Activated CD4-positive, alpha-beta memory T cell treated with anti-CD3 and anti-CD28 coated beads for 36 hours (primary cell): Measurements from ENCODE around the gene SCYL1. TPM values are rescaled to one million over a fixed set of nuclear protein-coding genes. Genes with fewer than 3 reads are reported as not detected.

Experiments used
- CTCF ChIA-PET: fragments of 350-600 bp; sonication (Branson Sonifier 250); formaldehyde crosslinking; loops from one replicate; lab custom pipeline; 2021; ENCODE audit warnings: antibody characterized with exemption, inconsistent platforms; lab: Charles Lee
- POLR2A ChIA-PET: fragments of 350-600 bp; sonication (Branson Sonifier 250); formaldehyde crosslinking; loops from one replicate; lab custom pipeline; 2021; ENCODE audit warnings: antibody characterized with exemption; lab: Charles Lee
- DNase-seq: peaks from one replicate; pipeline ENCODE4 v3.0.0-alpha.2; 2020
- H3K27ac Mint-ChIP-seq: one replicate; pipeline ENCODE4 v1.8.0; 2021; ENCODE audit warnings: mixed read lengths
- H3K27me3 Mint-ChIP-seq: one replicate; pipeline ENCODE4 v1.8.0; 2021; ENCODE audit warnings: mixed read lengths
- H3K36me3 Mint-ChIP-seq: one replicate; pipeline ENCODE4 v1.8.0; 2021; ENCODE audit warnings: mixed read lengths
- H3K4me1 Mint-ChIP-seq: one replicate; pipeline ENCODE4 v1.8.0; 2021; ENCODE audit warnings: low read depth, mixed read lengths
- H3K4me3 Mint-ChIP-seq: one replicate; pipeline ENCODE4 v1.8.0; 2021; ENCODE audit warnings: mild to moderate bottlenecking, mixed read lengths
- H3K9me3 Mint-ChIP-seq: one replicate; pipeline ENCODE4 v1.8.0; 2021; ENCODE audit warnings: mixed read lengths
- intact Hi-C: fragments of 100-400 bp; cut with micrococcal nuclease; formaldehyde crosslinking; loops from one replicate; pipeline ENCODE4 v1.15.1; 2023
- total RNA-seq, 2 experiments: library from RNA; stranded (reverse); gene quantifications; one replicate each; pipeline ENCODE4 v1.2.3, GENCODE V29; 2021

The SCYL1 gene
- total RNA-seq, 2 experiments from 2014 or later = 67.8 to 69.8 TPM

- no peaks in the 10 kb centered on the region for H3K9me3 Mint-ChIP-seq
- no peaks in the 10 kb centered on the region for H3K36me3 Mint-ChIP-seq
- peak overlapping the region; percentile 84 for H3K4me3 Mint-ChIP-seq
- intact Hi-C loops = loop anchor here (1.0 to 2.0 kb wide), 3 partner anchors 9 to 17 kb away; no protein-coding TSS in a partner anchor
- ChIA-PET POLR2A (interaction anchor here (1.1 to 1.4 kb wide), 2 partner anchors 8 to 10 kb away, joined by 3 to 4 read pairs; no protein-coding TSS in a partner anchor), CTCF (interaction anchor here (0.8 to 2.1 kb wide), 4 partner anchors 14 to 170 kb away, joined by 3 to 16 read pairs (median 7); partner anchors contain the start of genes FAM89B and ZNRD2)
- peak; percentile 43 for DNase-seq
- H3K4me1 Mint-ChIP-seq = peaks cover 60% of the 10 kb centered on the region
- no peaks in the 10 kb centered on the region for H3K27me3 Mint-ChIP-seq
- H3K27ac Mint-ChIP-seq = peak overlapping the region; percentile 84
Observed at GRCh38 chr11:65557280-65558001, 32.6 kb downstream of the SCYL1 start.

- ChIA-PET POLR2A (interaction anchor here (1.1 to 3.5 kb wide), 4 partner anchors 11 to 59 kb away, joined by 3 to 28 read pairs (median 4); partner anchors contain the start of genes EHBP1L1, MALAT1 and ZNRD2), CTCF (interaction anchor here (1.0 to 2.5 kb wide), 4 partner anchors 14 to 35 kb away, joined by 7 to 21 read pairs (median 12); partner anchors contain the start of gene FAM89B)
- Mint-ChIP-seq H3K9me3 (no peaks in the 10 kb centered on the region), H3K36me3 (no peaks in the 10 kb centered on the region), H3K4me3 (peak within 1 kb of the TSS; percentile 84), H3K27ac (peak within 1 kb of the TSS; percentile 84), H3K27me3 (no peaks in the 10 kb centered on the region), H3K4me1 (peaks cover 57% of the 10 kb centered on the region)
- intact Hi-C loops = loop anchor here (1.0 kb wide), 1 partner anchor 8 kb away; no protein-coding TSS in a partner anchor
- DNase-seq = peak; percentile 62
Observed at GRCh38 chr11:65558002-65558929, 33.4 kb downstream of the SCYL1 start, which contains the start of gene LTBP3. Gene LTBP3 (minus strand): TSS chr11:65558359. CDS start chr11:65557959, 400 bp downstream.

GRCh38 chr11:65558930-65559509, 34.1 kb downstream of the SCYL1 start:
- H3K4me3 Mint-ChIP-seq = peak overlapping the region; percentile 57
- POLR2A ChIA-PET = interaction anchor here (1.3 to 3.5 kb wide), 3 partner anchors 11 to 60 kb away, joined by 3 to 28 read pairs (median 6); partner anchors contain the start of genes EHBP1L1, MALAT1 and ZNRD2
- H3K36me3 Mint-ChIP-seq = no peaks in the 10 kb centered on the region
- no peak for DNase-seq
- H3K4me1 Mint-ChIP-seq = peaks cover 59% of the 10 kb centered on the region
- no peaks in the 10 kb centered on the region for H3K9me3 Mint-ChIP-seq
- H3K27ac Mint-ChIP-seq = peak overlapping the region; percentile 81
- H3K27me3 Mint-ChIP-seq = no peaks in the 10 kb centered on the region
- intact Hi-C loops = loop anchor here (1.0 kb wide), 1 partner anchor 7 kb away; no protein-coding TSS in a partner anchor
- CTCF ChIA-PET = interaction anchor here (1.0 to 2.5 kb wide), 5 partner anchors 12 to 35 kb away, joined by 3 to 21 read pairs (median 7); partner anchors contain the start of gene FAM89B

- peaks cover 55% of the 10 kb centered on the region for H3K4me1 Mint-ChIP-seq
- intact Hi-C loops = no loop called here
- H3K4me3 Mint-ChIP-seq = peak overlapping the region; percentile 16
- no peaks in the 10 kb centered on the region for H3K27me3 Mint-ChIP-seq
- no peaks in the 10 kb centered on the region for H3K36me3 Mint-ChIP-seq
- CTCF ChIA-PET = interaction anchor here (1.2 to 2.5 kb wide), 4 partner anchors 12 to 34 kb away, joined by 3 to 21 read pairs (median 6); partner anchors contain the start of gene FAM89B
- peak overlapping the region; percentile 81 for H3K27ac Mint-ChIP-seq
- H3K9me3 Mint-ChIP-seq = no peaks in the 10 kb centered on the region
- DNase-seq = peak; percentile 56
- POLR2A ChIA-PET = interaction anchor here (1.3 to 3.5 kb wide), 3 partner anchors 11 to 61 kb away, joined by 3 to 28 read pairs (median 6); partner anchors contain the start of genes EHBP1L1, MALAT1 and ZNRD2
Observed at GRCh38 chr11:65559535-65559934, 34.7 kb downstream of the SCYL1 start.

GRCh38 chr11:65559951-65560537, 35.2 kb downstream of the SCYL1 start:
- Mint-ChIP-seq H3K27ac (peak overlapping the region; percentile 50), H3K9me3 (no peaks in the 10 kb centered on the region), H3K4me1 (peaks cover 53% of the 10 kb centered on the region), H3K36me3 (no peaks in the 10 kb centered on the region), H3K4me3 (peak overlapping the region; percentile 10), H3K27me3 (no peaks in the 10 kb centered on the region)
- intact Hi-C loops = no loop called here
- ChIA-PET POLR2A (interaction anchor here (1.3 to 3.5 kb wide), 4 partner anchors 10 to 61 kb away, joined by 3 to 28 read pairs (median 6); partner anchors contain the start of genes EHBP1L1, MALAT1 and ZNRD2), CTCF (interaction anchor here (1.2 to 2.5 kb wide), 4 partner anchors 12 to 34 kb away, joined by 3 to 21 read pairs (median 6); partner anchors contain the start of gene FAM89B)
- no peak for DNase-seq

- Mint-ChIP-seq H3K27ac (peak overlapping the region; percentile 50), H3K4me1 (peaks cover 53% of the 10 kb centered on the region), H3K4me3 (peak overlapping the region; percentile 10), H3K27me3 (no peaks in the 10 kb centered on the region), H3K9me3 (no peaks in the 10 kb centered on the region), H3K36me3 (no peaks in the 10 kb centered on the region)
- DNase-seq = no peak
- intact Hi-C loops = no loop called here
- CTCF ChIA-PET = interaction anchor here (0.7 to 7.7 kb wide), 7 partner anchors 9 to 65 kb away, joined by 3 to 50 read pairs (median 5); partner anchors contain the start of gene FAM89B
- POLR2A ChIA-PET = interaction anchor here (2.0 to 3.5 kb wide), 2 partner anchors 9 to 14 kb away, joined by 5 to 28 read pairs; partner anchors contain the start of gene ZNRD2
Observed at GRCh38 chr11:65560555-65561418, 35.9 kb downstream of the SCYL1 start.

- Mint-ChIP-seq H3K4me3 (no peak overlapping the region), H3K27ac (no peak overlapping the region), H3K9me3 (no peaks in the 10 kb centered on the region), H3K4me1 (peaks cover 53% of the 10 kb centered on the region), H3K36me3 (no peaks in the 10 kb centered on the region), H3K27me3 (no peaks in the 10 kb centered on the region)
- ChIA-PET POLR2A (interaction anchor here (2.0 kb wide), 1 partner anchor 15 kb away, joined by 5 read pairs; no protein-coding TSS in a partner anchor), CTCF (interaction anchor here (0.6 to 7.7 kb wide), 5 partner anchors 10 to 64 kb away, joined by 3 to 50 read pairs (median 3); partner anchors contain the start of gene EHBP1L1)
- no peak for DNase-seq
- intact Hi-C loops = no loop called here
Observed at GRCh38 chr11:65562020-65562419, 37.1 kb downstream of the SCYL1 start.

GRCh38 chr11:65562788-65563187, 37.9 kb downstream of the SCYL1 start:
- Mint-ChIP-seq H3K27ac (peak overlapping the region; percentile 33), H3K4me1 (peaks cover 50% of the 10 kb centered on the region), H3K9me3 (no peaks in the 10 kb centered on the region), H3K36me3 (no peaks in the 10 kb centered on the region), H3K4me3 (no peak overlapping the region), H3K27me3 (no peaks in the 10 kb centered on the region)
- peak; percentile 43 for DNase-seq
- ChIA-PET CTCF (interaction anchor here (0.9 to 7.7 kb wide), 2 partner anchors 13 to 21 kb away, joined by 3 to 50 read pairs; partner anchors contain the start of gene EHBP1L1), POLR2A (no interaction called here)
- intact Hi-C loops = no loop called here

- H3K27me3 Mint-ChIP-seq = no peaks in the 10 kb centered on the region
- H3K9me3 Mint-ChIP-seq = no peaks in the 10 kb centered on the region
- peak overlapping the region; percentile 65 for H3K27ac Mint-ChIP-seq
- no peak for DNase-seq
- intact Hi-C loops = no loop called here
- POLR2A ChIA-PET = no interaction called here
- peaks cover 55% of the 10 kb centered on the region for H3K4me1 Mint-ChIP-seq
- CTCF ChIA-PET = interaction anchor here (7.7 kb wide), 1 partner anchor 22 kb away, joined by 50 read pairs; no protein-coding TSS in a partner anchor
- no peak overlapping the region for H3K4me3 Mint-ChIP-seq
- H3K36me3 Mint-ChIP-seq = peaks cover 4% of the 10 kb centered on the region
Observed at GRCh38 chr11:65563601-65564000, 38.7 kb downstream of the SCYL1 start.
